NCI-H128 (cell line): ENCODE data around the gene MZT2A.
A peak's percentile ranks its signal among the peaks of the same experiment; 100 is the strongest.
"Not testable (repeated sequence)": the region's sequence is repeated elsewhere in the genome, so short reads cannot be mapped to it uniquely, and the experiment has no call there.

ENCODE experiments used
- DNase-seq: peaks from one replicate; lab custom pipeline; 2025; ENCODE audit not compliant: unreplicated experiment; lab: John Stamatoyannopoulos, UW

The MZT2A gene, protein sequence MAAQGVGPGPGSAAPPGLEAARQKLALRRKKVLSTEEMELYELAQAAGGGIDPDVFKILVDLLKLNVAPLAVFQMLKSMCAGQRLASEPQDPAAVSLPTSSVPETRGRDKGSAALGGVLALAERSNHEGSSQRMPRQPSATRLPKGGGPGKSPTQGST

DNA sequence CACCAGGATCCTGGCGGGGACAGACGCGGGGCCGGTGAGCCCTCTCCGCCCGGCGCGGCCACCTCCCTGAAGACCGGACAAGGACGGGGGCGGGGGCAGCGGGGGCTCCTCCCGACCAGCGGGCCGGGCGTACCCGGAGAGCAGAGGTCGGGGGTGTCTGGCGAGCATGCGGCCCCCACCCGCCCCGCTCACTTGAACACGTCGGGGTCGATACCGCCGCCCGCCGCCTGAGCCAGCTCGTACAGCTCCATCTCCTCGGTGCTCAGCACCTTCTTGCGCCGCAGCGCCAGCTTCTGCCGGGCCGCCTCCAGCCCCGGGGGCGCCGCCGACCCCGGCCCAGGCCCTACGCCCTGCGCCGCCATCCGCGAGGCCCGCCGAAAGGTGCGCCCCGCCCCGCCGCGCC, at the start of gene MZT2A:
Gene MZT2A, minus strand, starts transcription at position 383 of the 403 bp plus-strand sequence. Its CDS starts 21 bp downstream, at position 362.
- DNase-seq: not testable (repeated sequence)

DNA sequence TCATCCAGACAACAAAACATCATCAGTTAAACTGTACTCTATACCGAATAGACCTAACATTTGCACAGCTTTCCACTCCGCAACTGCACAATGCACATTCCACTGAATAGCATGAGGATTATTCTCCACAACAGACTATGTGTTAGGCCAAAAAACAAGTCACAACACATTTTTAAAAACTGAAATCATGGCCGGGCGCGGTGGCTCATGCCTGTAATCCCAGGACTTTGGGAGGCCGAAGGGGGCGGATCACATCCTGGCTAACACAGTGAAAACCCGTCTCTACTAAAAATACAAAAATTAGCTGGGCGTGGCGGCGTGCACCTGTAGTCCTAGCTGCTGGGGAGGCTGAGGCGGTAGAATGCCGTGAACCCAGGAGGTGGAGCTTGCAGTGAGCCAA, 46.7 kb upstream of the MZT2A start:
- DNase-seq: not testable (repeated sequence)

GRCh38 chr2:131536841-131537240, 44.6 kb upstream of the MZT2A start:
- DNase-seq: not testable (repeated sequence)

- not testable (repeated sequence) for DNase-seq
These were observed 44.0 kb upstream of the MZT2A start for GRCh38 chr2:131535951-131536826.

GRCh38 chr2:131535526-131535925, 43.3 kb upstream of the MZT2A start:
- DNase-seq: no peak

GRCh38 chr2:131534965-131535364, 42.8 kb upstream of the MZT2A start:
- not testable (repeated sequence) for DNase-seq

DNA sequence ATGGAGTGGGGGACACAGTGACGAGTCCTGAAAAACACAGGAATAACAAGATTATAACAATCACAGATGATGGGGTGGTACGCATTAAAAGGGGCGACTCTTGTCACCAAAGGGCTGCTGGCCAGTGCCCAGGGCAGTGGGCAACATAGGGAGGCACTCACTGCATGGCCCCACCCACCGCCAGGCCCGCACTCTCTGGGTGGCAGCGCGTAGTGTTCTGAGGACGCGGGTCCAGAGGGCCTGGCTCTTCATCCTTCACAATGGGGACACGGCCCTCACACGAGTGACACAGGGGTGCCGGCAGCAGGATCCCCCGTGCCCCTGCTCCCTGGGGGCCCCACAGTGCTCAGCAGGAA, 42.1 kb upstream of the MZT2A start:
- not testable (repeated sequence) for DNase-seq

- DNase-seq: not testable (repeated sequence)
These were observed 41.6 kb upstream of the MZT2A start for GRCh38 chr2:131533609-131534316.

GRCh38 chr2:131532723-131533608, 40.8 kb upstream of the MZT2A start:
- DNase-seq: not testable (repeated sequence)

DNA sequence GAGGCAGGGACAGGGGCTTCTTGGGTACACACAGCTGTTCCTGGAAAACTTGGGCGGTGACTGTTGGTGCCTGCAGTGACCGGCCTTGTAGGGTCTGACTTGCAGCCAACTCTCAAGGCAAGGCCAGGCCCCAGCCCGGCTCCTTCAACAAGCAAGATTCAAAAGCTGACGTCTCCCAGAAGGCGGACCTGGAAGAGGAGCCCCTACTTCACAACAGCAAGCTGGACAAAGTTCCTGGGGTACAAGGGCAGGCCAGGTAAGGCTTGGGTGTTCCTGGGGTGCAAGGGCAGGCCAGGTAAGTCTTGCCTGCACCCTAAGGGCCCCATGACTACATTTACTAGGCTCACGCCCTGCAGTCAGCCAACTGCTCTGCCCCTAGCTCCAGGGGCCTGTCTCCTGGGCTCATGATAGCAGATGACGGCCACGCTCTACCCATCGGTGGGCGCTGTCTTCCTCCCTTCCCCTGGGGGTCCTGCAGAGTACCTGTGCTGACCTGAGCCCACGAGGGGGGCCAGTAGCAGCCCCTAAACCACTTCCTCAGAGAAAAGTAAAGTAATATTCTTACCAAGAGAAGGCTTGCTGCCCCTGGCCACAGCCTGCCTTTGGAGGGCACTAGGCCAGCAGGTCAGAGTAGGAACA, 39.5 kb upstream of the MZT2A start:
- not testable (repeated sequence) for DNase-seq

- DNase-seq: not testable (repeated sequence)
These were observed 38.6 kb upstream of the MZT2A start for GRCh38 chr2:131530626-131531344.

GRCh38 chr2:131529864-131530445, 37.8 kb upstream of the MZT2A start:
- DNase-seq: not testable (repeated sequence)

GRCh38 chr2:131528981-131529863, 37.0 kb upstream of the MZT2A start:
- DNase-seq: not testable (repeated sequence)

- DNase-seq: peak; percentile 40
These were observed 35.2 kb upstream of the MZT2A start, which contains the start of gene CCDC74A for GRCh38 chr2:131527131-131528001. Gene CCDC74A (plus strand): TSS chr2:131527888. CDS start chr2:131527971, 83 bp downstream.

DNA sequence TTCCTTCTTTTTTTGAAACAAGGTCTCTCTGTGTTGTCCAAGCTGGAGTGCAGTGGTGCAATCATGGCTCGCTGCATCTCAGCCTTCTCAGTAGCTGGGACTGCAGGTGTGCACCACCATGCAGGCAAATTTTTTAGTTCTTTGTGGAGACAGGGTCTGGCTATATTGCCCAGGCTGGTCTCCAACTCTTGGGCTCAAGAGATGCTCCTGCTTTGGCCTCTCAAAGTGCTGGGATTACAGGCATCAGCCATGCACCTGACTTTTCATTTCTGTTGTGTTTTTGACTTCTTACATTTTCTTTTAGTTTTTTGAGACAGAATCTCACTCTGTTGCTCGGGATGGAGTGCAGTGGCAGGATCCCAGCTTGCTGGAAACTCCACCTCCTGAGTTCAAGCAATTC, 33.1 kb upstream of the MZT2A start:
- DNase-seq: not testable (repeated sequence)

DNA sequence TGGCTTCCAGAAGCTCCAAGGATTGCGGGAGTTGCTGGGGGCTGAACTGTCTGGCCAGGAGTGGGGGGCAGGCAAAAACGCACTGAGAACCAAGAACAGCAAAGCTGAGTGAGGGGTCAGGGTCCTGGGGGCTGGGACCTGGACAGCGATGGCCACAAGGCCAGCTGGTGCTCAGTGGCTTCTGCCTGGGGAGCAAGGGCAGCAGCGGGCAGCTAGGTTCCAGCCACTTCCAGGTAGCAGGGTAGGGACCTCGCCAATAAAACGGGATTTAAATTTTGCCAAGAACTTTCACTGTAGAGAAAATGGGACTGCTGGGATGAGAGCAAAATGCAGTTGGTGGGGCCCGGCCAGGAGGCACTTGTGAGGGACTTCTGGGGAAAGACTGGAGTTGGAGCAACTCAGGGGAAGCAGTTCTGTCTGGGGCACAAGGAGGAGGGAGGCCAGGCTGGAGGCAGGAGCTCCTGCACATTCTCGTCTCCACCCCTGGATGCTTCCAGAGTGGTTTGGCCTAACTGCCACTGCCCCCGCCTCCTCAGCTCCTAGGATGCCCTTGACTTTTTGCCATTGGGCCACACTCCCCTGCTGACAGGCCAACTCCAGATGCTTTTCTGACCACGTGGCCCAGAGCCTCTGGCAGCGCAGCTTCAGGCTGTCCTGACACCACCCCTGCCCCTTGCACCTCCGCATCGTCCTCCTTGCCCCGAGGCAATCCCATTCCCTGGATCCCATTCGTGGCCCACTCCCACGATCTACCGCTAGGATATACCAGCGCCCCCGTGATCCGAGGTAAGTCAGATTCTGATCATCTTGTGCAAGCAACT, 30.0 kb upstream of the MZT2A start:
- DNase-seq: no peak
